Mesenteric fat pad (tissue), 1 donor: Measurements from ENCODE around the gene GAS2L1. TPM values are rescaled to one million over a fixed set of nuclear protein-coding genes. Genes with fewer than 3 reads are reported as not detected.

ENCODE experiments used
- DNase-seq: peaks from one replicate; pipeline ENCODE4 v3.0.0-alpha.2; 2020; ENCODE audit warnings: low spot score
- total RNA-seq: library from RNA; stranded (reverse); fragmentation: NEBNext Ultra II Directional; extraction: Animal tissue kit (Norgen Biotek cat#: 25700); gene quantifications from one replicate; pipeline ENCODE4 v1.2.1, GENCODE V29; 2021
- donor health status: DM: yes; HTN: yes; CAD: no.

The GAS2L1 gene
- total RNA-seq, 1 donor from 2014 or later = 36.2 TPM

DNA sequence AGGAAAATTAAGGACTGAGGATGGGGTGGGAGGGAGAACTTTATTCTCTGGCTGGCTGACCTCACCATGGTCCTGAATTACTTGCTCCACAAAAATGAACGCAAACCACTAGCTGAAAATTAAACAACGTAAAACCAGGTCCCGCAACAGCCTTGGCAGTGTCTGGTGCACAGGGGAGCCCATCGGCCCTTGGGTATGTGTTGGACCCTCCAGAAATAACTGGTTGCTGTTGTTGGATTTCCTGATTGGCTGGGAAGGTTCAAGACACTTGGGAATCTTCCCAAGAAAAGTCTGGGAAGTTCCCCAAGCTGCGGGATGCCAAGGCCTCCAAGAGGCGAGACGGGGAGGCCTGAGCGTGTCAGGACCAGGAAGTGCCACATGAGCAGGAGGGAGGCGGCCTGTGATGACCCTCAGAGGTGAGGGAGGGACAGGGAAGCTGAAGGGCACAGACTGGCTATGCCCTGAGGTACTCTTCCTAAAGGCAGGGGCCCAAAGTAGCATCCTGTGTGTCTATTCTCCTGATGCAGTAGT lies 19.4 kb downstream of the GAS2L1 start:
- no peak for DNase-seq

DNA sequence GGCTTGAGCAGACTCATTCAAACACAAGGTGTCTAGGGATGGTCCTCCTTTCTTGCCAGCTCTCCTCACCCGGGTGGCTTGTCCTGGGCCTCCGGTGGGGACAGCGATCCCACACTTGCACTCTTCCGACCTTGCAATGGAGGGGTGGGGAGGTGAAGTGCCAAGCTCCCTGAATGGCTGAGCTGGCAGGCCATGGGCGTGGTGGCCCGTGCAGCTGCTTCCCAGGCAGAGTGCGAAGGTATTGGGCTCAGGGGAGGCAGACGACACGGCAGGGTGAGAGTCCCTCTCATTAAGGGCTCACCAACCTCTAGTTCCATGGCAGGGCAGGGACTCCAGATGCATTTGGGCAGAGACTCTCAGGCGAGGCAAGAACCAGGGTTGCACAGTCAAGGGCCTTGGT lies 20.0 kb downstream of the GAS2L1 start:
- DNase-seq = no peak

DNA sequence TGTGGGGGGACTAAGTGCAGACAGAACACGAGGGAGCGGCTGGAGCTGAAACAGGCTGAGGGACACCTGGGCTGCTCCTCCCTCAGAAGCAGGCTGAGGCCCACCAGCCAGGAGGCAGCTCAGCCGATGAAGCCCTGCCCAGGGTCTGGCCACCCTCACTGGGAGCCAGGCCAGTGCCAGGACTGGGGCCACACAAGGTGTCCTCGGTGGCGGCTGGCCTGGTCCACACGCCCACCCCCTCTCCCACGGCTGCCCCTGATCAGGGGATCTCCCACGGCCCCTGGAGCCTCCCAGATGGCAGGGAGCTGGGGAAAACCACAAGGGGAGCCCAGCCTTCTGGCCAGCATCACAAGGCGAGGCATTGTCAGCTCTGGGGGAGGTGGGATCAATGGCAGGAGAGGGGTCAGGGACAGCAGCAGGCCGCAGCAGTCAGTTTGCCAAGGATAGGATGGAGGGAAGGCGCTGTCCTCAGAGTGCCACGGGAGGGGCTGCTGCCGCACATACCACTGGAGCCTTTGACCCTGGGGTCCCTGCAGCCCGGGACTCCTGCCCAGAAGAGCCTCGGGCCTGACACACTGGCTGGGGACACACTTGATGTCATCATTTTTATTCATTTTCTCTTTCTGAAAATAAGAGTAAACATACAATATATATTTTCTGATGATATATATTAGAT lies 20.8 kb downstream of the GAS2L1 start:
- DNase-seq = no peak

DNA sequence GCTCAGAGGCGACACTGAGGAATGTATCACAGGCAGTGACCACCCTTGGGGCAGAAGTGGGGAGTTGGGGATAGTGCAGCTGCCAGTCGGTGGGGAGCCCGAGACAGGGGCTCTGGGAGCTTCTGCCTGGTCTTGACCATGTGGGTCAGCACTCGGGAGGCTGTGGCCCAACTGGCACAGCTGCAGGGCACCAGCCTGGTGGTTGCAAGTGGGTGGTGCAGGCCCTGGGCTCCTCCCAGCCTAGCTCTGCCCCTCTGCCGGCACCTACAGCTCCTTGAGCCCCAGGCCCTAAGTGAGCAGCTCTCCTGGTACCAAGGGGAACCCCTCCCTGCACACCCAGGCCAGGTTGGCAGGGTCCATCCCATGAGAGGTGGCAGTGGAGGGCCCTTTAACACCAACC lies 21.6 kb downstream of the GAS2L1 start:
- DNase-seq = no peak

DNA sequence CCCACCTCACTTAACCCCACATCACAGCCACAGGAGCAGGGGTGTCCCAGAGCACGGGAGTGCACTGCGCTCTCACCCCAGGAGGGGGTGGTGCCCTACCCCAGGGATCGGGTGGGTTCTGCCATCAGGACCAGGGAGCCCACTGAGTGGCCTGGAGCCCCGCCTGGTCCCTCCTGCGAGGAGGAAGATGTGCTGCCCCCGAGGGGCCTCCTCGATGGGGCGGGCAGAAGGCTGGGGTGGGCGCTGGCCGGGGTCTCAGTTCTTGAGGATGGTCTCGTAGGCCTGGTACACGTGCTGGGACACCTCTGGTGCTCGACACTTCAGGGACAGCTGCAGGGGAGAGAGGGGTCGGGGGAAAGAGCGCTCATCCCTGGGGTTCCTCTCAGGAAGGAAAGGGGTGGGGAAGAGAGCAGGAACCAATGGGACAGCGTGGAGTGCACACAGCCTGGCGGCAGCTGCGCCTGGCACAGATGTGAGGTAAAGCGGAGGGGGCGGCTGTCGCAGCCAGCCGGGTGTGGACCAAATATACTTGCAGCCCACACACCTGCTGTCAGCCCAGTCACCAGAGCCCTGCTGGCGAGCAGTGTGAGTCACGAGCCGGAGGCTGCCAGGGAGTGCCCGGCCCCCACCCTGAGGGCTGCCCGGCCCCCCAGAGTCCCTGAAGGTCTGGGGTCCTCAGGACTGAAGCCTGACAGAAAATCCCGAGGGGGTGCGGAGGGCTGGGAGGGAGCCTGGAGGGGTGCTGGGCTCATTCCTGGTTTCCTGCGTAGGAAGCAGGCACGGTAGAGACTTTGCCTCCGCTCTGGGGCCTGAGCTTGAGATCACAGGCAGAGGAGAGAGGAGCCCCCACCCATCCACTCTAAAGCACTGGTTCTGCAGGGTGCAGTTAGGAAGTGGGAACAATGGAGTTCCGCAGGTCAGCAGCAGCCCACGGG lies 22.4 kb downstream of the GAS2L1 start:
- no peak for DNase-seq

DNA sequence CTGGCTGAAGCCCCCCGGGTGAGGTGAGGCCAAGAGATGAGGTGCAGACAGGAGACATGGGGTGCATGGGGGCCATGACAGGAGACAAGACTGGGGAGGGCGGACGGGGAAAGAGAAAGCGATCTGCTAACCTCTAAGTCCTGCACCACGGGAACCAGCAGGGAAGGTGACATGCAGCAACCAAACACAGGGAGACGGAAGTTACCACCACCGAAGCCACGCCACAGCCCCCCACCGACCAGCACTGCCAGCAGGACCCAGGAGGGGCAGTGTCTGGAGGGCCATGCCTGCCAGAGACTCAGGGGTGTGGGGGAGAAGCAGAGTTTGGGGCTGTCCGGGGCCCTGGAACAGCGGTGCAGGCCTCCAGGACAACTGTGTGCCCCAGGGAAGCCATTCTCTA lies 23.1 kb downstream of the GAS2L1 start:
- no peak for DNase-seq

DNA sequence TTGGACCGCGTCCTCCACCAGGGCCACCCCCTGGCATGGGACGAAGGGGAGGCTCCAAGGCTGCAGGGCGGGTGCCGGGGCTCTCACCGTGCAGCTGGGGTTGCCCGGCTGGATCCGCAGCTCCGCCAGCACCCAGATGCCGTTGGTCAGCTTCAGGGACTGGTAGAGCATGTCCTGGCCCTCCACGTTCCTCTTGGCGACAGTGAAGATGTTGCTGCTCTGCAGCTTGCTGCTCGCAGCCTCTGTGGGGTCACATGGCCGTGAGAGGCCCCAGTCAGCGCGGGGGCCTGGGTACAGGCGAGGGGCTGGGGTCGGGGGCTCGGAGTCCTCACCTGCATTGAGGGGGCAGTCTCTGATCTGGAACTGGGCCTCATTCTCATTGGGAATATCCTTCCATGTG lies 23.8 kb downstream of the GAS2L1 start:
- no peak for DNase-seq

DNA sequence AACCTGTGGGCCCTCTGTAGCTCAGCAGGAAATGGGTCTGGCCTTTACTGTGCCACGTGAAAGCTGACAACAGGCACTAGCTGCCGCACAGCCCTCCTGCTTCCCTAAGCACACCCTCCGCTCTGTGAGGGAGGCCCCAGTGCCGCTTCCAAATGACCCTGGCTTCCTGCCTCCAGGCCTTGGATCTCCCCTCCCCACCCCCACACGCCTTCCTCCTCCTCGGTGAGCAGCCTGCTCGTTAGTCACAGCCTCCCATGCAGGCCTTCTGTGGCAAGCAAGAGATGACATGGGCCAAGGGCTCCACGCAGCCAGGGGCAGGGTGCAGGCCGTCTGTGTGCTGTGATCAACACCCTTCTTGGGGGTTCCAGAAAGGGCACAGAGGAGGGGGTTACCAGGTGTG lies 24.3 kb downstream of the GAS2L1 start:
- DNase-seq = no peak

DNA sequence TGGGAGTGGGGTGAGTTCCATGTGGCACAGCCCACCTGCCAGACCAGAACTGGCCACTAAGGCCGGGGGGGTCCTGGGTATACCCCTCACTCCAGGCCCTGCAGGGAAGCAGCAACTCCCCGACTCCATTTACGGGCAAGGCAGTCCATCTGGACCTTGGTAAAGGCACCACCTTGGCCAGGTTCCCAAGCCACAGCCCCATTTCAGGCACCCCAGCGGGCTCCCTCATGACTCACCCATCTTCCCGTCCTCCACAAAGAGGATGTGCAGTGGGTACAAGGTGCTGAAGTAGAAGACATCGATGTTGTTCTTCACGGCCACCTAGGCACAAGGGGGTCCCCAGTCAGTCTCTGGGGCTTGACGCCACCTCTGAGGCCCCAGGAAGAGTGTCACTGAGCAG lies 24.8 kb downstream of the GAS2L1 start:
- no peak for DNase-seq

DNA sequence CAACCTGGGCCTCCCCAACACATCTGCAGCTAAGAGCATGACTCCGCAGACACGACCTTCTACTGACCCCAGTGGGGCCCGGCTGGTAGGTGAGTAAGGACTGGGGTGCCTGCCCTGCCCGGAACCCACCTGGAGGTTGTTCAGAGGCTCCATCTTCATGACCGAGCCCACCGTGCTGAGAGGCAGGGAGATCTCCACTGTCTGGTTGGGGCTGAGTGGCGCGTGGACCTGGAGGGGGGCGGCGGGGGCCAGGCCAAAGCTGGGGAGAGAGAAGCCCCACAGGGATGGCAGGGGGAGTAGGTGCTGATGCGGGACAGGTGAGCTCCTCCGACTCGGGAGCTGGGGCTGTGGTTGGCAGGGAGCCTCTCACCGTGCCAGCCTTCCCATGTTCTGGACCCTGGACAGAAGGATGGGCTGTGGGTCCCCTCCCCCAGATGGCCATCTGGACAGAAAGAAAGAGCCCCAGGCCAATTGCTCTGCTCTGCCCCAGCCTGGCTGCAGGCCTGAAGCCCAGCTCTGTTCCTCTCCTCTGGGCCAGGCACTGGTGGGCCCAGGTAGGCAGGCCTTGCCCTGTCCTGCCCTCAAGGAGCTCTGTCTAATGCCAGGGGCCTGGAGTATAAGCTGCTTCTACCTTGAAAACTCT lies 25.3 kb downstream of the GAS2L1 start:
- no peak for DNase-seq

DNA sequence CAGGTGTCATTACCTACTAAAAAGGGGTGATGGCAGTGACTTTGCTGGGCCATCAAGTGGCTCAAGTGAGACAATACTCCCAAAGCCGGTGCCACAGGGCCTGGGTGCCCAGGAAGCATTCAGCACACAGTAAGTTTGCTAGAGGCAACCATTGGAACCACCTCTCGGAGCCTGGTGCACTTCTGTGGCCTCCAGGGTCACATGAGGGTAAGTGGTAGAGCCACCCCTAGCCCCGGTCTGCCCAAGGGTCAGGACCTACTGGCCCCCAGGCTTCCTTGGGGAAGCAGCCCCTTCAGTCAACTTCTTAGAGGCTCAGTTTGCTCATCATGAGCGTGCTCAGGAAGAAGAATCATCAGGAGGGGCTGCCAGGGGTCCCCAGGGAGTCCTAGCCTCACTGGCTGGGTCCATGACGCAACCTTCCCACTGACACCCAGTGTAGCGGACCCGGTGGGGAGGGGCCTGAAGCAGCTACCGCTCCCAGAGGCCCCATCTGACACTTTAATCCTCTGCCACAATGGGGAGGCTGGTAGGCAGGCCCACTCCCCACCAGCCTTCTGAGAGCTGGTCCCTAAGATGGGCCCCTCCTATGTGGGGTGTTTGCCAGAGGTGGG lies 26.5 kb downstream of the GAS2L1 start:
- DNase-seq = no peak

DNA sequence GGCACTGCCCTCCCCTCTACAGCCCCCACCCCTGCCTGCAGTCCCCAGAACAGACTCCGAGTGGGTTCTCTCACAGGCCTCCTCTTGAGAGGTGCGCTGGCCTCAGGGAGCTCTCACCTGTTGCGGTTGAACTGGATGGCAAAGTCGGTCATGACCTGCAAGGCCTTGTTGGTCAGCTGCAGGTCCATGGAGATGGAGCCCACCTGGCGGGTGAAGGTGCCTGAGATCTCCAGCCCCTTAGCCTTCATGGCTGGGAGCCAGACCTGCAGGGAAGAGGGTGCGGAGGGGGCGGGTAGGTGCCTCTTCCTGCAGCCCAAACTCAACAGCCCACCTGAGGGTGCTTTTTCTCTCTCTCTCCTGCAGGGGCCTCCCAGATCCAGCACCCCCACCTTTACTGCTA lies 27.7 kb downstream of the GAS2L1 start:
- no peak for DNase-seq

DNA sequence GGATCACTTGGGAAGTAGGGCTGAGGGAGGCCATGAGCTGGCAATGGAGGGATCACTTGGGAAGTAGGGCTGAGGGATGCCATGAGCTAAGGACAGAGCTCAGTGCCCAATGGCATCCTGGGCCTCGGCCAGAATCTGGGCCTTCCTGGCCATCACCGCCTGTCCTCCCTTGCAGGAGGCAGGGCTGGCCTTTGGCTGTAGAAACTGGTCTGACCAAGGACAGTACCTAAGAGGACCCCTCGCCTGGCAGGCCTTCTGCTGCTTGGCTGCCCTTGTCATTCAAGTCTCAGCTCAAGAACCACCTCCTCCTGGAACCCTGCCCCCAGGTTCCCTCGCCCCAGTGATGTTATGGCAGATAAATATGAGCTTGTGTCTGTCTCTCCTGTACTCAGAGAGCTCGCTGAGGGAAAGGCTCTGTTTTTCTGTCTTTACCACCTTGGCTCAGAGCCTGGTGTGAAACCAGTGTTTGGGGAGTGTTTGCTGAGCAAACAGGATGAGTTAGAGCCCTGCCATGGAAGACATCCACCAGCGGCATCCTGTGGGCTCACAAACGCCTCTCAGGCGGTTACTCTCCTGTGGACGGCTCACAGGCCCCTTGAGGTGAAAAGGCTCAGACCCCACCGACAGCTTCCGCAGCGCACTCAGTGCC lies 28.4 kb downstream of the GAS2L1 start:
- no peak for DNase-seq

DNA sequence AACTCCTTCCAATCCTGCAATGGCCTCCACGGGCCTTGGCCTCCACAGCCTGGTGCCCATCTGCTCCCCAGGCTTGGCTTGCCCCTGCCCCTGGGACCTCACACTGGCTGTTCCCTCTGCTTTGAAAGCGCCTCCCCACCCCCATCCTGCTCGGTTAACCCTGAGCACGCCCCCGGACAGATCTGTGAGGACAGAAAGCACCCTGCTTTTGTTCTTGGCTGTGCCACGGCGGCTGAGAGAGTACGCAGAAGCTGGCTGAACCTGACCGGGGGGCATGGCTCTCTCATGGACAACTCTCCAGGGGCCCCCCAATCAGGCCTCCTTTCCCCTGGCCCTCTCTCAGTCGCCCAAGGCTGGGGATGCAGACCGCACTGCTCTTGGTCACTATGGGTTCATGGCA lies 29.2 kb downstream of the GAS2L1 start:
- no peak for DNase-seq

DNA sequence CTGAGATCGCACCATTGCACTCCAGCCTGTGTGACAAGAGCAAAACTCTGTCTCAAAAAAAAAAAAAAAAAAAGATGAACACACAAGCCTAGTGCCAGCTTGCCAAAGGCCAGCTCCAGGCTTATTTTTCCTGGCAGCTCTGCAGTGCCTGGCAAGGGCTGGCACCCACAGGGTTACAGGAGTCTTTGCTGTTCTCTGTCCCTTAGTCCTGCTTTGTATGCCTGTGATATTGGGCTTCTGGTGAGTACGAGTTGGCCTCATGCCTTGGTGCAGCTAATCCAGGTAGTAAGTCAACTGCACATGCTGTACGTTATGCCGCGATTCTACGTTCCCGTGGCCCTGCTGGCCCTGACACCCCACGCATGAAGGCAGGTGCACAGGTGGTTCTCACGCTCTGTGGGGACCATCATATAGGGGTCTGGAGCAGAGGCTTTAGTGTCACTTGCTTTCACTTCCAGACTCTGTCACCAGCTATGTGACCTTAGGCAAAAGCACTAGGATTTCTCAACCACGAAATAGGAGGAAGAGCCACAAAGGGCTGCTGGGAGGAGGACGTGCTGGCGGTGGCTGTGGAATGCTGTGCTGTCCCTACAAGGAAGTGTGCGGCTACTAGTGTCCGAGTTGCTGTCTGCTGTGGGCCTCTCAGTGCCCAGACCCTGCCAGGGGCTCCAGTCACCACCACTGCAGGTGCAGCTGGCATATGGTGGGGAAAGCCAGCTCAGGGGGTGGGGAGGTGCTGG lies 30.5 kb downstream of the GAS2L1 start:
- no peak for DNase-seq

DNA sequence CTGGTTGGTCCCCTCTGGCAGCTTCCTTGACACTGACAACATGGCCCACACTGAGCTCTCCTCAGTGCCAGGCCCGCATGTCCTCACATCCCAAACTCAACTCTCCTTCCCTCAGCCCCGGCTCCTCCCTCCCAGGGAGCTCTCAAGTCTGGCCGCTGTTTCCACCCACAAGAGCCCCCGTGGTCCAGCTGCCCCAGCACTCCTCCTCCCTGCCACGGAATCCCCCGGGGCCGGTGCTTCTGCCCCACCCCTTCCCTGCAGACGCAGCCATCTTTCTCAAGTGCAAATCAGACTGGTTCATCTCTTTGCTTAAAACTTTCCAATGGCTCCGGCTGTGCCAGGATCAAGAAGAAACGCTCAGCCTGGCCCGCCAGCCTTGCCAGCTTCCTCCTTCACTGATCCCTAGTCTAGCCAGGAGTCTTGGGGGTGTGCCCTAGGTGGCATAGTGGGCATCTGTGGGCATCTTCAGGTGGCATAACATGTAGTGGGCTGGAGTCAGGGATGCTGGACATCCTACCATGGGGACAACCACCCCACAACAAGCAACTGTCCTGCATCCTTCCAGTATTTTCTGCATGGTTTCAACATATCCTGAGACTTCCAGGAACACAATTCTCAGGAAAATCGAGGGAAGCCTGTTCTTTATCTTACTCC lies 31.3 kb downstream of the GAS2L1 start:
- no peak for DNase-seq

DNA sequence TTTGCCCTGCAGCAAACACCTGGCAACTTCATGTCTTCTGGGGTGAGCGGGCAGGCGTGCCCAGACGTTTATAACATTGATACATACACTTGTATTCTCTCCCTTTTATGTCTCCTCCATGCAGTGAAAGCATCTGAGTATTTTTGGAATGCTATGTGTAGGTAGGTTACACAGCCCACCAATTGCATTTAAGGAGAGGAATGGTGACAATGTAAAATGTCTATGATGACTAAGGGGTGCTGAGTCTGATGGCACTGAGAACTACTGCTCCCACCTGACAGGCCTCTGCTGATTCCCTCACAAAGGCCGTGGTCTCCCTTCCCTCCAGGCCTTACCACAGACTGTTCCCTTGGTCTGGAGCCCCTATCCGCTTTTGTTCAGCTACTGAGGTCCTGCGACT lies 31.9 kb downstream of the GAS2L1 start:
- DNase-seq = no peak

DNA sequence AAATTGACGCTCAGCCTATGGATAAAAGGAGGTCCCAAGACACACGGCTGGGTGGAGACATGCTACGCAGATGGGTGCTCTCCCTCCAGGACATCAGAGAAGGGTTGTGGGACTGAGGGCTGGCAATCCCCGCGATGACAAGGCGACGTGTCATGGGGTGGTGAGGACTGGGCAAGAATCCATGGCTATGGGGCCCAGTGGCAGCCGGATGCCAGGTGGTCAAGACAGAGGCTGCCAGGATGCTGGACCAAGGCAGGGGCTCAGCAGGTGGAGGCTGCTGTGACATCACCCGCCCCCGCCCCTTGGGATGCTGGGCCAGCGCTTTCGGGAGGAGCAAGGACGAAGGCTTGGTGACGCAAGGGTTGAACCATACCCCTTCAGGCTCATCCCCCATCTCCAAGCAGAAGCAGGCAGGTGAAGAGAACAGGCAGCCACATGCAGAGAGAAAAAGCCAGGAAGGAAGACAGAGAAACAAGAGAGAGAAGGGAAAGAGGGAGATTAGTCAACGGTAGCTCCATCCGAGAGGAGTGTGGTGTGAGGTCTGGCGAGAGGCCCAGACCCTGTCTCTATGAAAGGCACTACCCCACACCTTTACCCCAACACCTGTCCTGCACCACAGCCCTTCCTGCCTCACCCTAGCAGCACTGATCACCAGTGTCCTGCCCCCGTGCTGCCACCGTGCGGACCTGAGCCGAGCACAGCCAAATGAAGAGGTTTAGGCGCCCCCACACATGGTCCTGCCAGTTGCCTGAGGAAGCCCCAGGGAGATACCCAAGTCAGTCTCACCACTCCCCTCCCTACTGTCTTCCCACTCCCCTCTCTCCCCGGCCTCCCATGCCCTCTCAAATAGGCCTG lies 33.2 kb downstream of the GAS2L1 start:
- no peak for DNase-seq

DNA sequence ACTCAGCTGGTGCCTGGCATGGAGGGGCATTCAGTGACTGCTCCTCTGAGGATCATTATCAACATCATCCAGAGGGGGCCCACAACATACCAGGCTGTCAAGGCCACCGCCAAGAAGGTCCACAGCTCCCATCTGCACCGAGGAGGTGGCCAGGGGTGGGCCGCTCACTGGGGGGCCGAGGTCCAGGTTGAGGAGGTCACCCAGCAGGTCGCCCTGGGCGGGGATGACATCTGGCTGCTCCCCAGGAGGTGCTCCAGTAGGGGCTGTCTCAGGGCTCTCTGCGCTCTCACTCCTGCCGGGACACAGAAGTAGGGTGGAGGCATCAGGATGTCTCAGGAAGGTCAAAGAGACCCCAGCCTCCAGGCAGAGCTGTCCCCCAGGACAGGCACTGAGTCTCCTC lies 34.1 kb downstream of the GAS2L1 start:
- no peak for DNase-seq
